G401.6 (cell line): Measurements from ENCODE around the gene KLHL30.

Source experiments
- FAIRE-seq: peaks from 2 replicates; lab custom pipeline; 2012; peaks lifted over from hg19 to GRCh38; lab: Jason Lieb, UNC

KLHL30 gene

DNA sequence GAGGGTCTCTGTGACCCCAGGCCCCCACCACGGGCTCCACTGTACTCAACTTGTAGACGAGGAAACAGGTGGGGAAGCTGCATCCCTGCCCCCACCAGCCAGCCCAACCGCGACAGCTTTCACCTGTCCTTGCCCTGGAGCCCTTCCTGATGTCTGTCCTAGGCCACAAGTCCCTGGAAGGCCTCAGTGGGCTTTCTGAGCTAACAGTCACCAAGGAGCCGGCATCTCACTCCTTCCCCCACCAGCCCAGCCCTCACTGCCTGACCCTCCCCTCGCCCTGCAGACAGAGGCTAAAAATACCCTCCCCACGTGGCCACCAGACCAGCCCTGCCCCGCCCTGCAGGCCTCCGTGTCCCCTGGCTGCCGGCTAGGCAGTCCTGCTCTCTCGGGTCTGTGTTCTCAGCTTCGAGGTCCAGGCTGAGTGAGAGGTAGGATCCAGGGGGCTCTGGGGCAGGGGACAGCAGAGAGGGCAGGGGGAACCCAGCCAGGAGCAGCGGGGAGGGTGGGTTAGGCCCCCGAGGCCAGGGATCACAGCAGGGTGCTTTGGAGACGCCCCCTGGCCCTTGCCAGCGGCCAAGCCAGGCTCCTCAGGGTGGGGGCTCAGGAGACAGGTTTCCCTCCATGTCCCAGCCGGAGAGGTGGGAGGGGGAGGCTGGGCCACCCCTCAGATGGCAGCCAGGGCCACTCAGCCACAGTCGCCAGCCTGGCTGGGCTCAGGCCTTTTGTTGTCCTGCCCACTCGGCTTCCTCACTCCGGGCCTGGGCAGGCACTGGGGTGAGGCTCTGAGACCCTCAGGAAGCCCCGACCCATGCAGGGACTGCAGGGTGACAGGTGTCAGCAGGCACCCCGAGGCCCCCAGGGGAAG, at the start of gene KLHL30:
TSS of gene KLHL30 (plus strand) at position 338 of the 865 bp plus-strand sequence. CDS start 2,087 bp downstream, outside the sequence.
- no peak for FAIRE-seq

GRCh38 chr2:238090887-238091286, 47.6 kb upstream of the KLHL30 start:
- no peak for FAIRE-seq

DNA sequence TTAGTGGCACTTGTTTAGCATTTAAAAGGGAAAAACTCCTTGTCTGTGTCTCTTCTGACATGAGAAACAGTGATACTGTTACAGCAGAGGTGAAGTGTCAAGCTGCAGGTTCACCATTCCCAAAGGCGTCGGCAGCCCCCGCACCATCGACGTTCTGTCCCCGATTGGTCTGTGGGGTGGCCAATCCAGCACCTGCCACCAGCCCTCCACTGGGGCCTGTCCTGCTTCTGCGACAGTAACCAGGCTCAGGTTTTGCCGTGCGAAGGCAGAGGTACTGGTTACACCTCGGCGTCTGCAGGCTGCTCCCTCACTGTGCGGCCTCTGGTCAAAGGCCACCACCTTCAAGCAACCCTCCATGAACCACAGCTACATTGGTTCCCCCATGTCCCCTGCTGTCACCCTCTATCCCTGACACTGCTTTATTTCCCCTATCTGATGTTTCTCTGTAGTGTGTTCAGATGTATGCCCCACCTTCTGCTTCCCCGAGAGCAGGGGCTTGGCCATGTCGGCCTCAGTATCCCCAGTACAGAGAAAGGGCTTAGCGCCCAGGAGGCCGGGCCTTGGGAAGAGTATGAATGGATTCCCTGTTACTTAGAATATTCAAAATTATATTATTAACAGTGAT, 46.9 kb upstream of the KLHL30 start:
- no peak for FAIRE-seq

DNA sequence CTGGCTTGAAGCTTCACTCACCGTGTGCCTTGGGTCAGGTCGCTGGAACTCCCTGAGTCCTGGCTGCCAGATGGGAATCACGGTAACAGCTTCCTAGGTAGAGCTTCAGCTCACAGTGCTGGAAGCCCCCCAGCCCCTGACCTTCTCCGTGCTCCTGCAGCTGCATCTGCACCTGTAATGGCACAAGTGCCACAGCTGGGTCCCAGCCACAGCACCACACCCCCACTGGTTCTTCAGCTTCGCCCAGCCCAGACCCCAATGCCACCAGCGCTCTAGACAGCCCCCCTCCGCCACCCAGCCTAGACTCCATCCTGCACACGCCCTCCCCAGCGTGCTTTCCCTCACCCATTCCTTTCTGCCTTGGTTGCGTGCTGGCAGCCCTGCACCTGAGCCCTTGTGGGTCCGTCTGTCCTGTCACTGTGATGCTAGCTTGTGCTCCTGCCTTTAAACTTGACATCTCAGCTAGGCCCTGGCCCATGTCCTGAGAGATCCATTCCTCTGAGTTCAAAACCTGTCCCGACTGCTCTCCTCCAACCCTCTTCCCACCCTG, 45.9 kb upstream of the KLHL30 start:
- no peak for FAIRE-seq

DNA sequence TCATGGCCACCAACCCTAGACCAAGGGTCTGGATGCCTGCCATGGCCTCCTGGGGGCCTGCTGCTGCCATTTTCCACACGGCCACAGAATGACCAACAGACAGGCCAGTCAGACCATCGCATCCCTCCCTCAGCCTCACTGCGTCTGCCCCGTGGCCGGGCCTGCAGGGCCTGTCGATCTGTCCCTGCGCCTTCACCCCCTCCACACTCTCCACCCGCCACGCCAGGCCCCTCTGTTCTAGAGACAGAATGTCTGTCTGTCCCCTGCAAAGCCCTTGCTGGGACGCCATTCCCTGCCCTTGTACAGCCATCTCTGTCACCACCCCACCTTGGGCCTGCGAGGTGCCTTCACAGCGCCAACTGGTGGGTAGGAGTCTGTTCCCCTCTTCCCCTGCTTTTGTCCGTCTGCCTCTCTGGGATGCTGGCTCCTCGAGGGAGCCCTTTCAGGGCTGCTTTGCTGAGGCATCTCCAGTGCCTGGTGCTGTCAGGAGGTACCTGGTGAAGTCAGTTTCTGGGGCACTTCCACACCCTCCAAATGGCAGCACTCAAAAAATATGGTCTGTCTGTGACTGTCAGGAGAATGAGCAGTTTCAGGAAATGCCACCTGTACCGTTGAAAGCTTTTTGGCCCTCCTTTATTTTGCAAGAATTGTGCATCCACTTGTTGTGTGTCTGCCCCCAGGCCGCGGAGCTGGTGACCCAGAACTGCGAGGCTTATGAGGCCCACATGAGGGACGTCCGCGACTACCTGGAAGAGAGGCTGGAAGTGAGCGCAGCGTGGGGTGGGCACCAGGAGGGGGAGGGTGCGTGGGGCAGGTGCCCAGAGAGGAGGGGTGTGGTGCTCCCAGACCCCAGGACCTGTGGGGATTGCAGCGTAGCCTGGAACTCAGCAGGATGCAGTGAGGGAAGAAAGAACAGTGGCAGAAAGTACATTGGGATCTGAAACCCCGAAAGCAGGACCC, 45.0 kb upstream of the KLHL30 start:
- FAIRE-seq = no peak

- no peak for FAIRE-seq
These were observed 43.9 kb upstream of the KLHL30 start for GRCh38 chr2:238094438-238095022.

- no peak for FAIRE-seq
These were observed 43.3 kb upstream of the KLHL30 start for GRCh38 chr2:238095143-238095542.

DNA sequence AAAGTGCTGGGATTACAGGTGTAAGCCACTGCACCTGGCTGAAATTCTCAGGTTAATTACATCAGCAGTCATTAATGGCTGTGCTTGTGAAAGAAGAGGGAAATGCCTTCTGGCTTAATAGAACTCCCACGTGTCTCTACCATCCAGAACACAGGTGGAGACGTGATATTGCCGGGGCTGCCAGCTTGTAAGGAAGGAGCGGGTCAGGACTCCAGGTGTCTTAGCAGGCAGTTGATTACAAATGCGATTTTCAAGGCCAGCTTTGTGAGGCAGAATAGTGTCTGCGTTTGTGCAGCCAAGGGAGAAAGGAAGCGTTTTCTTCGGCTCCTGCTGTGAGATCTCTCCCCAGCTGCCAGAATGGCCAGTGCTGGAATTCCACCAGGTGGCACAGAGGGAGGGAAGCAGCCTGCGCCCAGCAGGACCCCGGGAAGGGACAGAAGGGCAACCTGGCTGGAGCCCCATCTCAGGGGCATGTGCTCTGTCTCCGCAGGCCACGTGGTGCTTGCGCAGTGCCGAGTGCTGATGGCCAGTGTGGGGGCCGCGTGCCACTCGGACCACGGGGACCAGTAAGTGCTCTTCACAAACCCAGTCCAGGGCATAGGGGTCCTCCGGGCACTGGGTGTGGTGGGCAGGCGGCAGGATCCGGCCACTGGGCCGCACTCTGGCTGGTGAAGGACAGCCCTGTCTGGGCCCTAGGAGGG, 42.0 kb upstream of the KLHL30 start:
- no peak for FAIRE-seq

DNA sequence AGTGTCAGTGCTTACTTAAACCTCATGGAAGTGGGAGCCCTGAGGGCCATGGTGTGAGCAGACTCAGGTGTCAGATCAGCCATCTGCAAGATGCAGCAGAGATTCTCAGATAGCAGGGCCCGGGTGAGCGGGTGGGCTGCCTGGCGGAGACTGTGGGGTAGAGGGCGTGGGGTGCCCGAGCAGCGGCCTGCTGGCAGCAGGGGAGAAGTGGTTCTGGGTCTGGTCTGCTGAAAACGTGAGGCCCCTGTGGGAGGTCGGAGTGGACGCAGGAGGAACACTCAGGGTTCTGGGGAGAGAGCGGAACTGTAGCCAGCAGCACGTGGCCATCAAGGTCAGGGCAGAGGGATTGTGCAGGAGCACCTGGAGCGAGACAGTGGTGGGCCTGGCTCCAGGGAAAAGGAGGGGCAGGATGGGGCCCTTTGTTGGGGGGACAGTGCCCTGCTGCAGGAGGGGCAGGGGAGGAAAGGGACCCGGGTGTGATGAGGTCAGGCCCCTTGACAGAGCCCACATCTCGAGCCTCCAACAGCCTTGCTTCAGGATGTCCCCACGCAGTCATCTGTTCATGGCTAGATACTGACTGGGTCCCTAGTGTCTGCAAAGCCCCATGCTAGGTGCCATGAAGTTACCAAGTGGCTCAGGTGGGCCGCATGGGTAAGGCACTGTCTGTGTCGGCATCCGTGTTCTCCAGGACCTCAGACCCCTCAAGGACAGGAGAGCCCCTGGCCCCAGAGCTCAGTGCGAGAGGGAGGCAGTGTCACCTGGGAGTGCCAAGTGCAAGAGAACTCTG, 41.1 kb upstream of the KLHL30 start:
- no peak for FAIRE-seq

DNA sequence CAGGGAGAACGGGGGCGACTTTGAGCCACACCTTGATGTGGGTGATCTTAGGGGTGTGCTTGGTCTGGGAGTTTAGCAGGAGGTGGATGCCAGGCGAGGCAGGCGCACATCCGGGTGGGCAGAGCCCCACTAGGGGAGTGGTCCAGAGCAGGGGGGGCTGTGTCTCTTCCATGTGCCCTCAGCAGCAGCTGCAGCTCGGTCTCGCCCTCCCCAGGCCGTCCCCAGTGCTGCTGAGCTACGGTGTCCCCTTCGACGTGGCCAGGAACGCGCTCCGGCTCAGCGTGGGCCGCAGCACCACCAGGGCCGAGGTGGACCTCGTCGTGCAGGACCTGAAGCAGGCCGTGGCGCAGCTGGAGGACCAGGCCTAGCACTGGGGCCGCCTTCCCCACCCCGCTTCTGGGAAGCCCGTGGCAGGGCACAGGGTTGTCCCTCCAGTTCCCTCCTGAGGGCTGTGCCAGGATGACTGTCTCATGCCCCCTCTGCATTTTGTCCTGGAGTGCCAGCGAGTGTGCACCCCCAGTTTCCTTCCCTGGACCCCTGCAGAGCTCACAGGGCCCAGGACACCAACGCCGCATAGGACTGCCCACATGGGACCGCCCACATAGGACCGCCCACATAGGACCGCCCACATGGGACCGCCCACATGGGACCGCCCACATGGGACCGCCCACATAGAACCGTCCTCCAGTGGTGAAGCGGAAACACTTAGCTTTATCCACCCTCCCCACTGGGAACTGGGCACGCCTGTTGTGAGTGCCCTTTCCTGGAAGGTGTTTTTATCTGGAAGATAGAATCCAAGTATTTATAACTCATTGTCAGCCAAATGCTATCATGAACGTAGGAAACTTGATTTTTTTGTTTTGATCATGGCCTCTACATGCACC, 40.2 kb upstream of the KLHL30 start:
- peak; percentile 91 for FAIRE-seq

DNA sequence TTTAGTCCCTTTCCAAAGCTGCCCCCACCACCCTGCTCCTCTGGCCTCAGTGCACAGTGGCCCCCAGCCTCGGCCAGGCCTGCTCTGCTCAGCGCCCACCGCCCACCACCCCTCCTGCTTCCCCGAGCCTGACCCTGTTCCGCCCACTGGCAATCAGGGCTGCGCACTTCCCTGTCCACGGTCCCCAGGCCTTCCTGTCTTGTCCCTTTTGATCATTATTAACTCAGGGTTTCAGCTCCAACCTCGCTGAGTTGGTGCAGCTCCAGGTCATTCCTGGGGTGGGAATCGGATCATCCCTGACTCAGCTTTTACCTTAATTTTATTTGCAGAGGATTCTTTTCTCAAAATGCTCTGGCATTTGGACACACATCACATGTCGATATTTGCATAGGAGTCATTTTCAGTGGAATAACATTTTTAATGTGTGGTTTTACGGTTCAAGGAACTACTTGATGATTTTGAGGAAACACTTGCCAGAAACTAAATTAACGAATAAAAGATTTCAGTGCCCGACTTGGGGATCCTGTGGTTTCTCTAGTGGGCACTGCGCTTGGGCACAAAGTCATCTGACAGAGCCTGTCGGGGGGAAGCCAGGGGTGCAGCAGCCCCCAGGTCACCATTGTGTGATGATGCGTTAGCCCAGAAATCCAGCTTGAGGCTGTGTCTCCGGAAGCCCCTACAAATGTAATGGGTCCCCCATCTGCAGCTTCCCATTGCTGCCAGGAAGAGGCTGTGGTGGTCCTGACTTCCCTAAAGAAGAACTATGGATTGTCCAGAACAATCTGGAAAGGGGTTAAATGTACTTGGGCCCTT, 39.4 kb upstream of the KLHL30 start:
- no peak for FAIRE-seq

- FAIRE-seq = no peak
These were observed 38.8 kb upstream of the KLHL30 start for GRCh38 chr2:238099714-238100048.

DNA sequence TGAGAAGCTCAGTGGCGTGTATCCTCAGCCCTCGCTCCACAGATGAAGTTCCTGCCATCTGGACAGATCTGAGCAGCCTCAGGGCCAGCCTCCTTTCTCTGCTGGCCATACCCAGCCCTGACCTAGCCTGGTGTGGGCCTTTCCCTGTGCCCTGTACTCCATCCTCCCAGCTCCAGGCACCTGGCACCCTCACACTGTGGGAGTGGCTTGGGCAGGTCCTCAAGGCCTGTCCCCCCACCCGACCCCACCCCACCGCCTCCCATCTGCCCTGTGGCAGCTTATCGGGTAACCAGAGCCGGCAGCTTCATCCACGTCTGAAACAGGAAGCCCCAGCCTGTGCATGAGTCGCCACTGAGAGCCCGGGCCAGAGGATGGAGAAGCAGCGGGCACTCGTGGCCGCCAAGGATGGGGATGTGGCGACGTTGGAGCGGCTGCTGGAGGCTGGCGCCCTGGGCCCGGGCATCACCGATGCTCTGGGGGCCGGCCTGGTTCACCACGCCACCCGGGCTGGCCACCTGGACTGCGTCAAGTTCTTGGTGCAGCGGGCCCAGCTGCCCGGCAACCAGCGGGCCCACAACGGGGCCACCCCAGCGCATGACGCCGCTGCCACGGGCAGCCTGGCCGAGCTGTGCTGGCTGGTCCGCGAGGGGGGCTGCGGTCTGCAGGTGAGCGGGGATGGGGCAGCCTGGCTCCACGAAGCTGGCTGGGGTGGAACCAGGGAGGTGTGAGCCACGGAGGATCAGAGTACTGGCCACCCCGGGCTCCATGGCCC, 38.2 kb upstream of the KLHL30 start, which contains the start of gene ESPNL:
TSS of gene ESPNL (plus strand) at position 292 of the 772 bp plus-strand sequence. CDS start at position 372, 80 bp downstream.
- no peak for FAIRE-seq

DNA sequence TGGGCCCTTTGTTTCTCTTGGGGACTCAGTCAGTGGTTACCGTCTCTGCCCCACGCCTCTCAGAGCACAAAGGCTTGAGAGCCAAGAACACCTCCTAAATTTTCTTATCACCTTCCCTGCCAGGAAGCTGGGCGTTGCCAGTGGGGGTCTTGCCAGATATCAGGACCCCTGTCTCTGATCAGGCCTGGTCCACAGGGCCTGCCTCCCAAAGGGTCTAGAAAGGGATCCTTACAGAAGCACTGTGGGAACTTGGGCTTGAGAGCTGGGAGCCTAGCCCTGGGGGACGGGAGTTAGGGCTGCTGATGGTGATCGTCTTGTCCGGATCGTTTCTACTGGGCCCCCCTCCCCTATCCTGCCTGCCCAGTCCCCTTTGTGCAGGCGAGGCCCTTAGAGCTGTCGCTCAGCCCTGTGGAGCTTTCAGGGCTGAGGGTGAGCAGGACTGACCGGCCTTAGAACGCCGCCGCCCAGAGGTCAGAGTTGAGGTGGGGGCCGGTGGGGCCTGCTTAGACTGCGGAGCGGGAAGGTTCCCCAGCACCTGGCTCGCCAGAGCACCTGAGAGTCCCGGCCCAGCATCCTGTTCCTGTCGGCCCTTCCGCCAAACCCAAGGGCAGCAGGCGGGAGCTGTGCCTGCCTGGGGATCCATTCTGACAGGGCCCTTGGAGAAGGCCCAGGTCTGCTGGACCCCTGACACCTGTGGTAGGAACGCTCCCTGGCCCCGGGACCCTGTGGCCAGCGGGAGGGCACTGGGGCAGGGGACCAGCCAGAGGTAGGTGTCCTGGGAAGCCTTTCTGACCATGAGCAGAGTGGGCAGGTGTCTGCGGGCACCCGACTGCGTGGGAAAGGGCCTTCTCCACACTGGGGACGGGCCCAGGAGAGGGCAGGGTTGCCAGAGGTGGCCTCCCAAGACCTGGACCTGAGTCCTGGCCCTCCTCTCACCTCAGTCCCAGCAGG, 37.4 kb upstream of the KLHL30 start:
- FAIRE-seq = no peak

DNA sequence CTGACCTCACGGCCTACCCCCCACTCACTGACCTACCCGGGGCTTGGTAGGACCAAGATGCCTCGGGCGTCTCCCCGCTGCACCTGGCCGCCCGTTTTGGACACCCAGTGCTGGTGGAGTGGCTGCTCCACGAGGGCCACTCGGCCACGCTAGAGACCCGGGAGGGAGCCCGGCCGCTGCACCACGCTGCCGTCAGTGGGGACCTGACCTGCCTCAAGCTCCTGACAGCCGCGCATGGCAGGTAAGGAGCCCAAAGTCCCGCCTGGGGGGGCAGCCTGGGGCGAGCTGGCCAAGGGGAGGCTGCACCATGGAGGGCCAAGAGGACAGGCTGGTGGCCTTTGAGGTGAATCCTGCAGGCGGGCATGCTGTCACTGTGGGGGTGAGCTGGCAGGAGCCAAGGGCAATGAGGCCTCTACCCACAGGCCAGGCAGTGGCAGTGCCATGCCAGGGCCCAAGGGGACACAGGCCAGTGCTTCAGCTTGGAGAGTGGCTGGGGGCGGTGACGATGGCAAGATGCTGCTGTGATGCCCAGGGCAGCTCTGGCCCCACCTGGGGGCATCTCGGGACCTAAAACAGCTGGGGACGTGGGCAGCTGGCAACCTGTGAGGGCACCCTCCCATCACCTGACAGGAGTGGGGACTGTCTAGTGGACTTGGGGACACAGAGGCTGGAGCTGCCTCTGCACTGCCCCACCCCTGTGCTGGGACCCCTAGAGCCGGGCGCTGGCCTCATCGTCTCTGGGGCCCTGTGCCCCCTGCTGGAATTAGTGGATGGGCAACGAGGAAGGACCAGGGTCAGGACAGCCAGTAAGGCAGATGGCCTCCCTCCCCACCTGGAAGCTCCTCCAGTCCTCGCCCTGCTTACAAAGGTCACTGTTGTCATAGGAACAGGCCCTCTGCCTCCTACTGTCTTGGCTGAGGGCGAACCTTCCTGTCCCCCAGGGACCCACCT, 36.3 kb upstream of the KLHL30 start:
- FAIRE-seq = no peak
